ENCODE results near the gene P2RY8.
"Not testable (repeated sequence)": the region's sequence is repeated elsewhere in the genome, so short reads cannot be mapped to it uniquely, and the experiment has no call there.

Gene P2RY8

DNA sequence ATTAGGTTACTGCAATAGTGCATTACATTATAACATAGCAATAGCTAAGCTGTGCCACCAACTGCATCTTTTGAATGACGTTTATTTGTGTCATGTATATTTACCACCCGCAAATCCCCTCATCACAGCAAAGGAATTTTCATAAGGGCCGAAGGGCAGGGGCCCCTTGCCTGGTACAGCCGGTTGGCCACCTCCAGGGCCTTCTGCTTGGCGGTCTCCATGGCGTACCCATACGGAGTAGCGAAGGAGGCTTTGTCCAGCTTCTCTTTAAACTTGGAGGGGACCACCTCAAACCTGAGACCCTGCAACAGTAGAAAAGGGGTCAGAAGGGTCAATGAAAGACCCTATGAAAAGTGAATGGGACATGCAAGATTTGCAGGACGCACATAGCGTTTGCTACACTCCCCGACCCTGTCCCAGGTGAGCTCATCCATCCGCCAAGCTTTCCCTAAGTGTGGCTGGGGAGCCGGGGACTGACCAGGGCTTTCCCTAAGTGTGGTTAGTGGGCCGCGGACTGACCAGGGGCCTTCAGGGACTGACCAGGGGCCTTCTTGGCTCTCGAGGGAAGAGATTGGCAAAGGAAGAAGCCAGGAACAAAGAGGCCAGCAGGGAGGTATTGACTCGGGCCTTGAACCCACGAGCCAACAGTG is 94.8 kb downstream of the P2RY8 start:
- DNase-seq: no peak

DNA sequence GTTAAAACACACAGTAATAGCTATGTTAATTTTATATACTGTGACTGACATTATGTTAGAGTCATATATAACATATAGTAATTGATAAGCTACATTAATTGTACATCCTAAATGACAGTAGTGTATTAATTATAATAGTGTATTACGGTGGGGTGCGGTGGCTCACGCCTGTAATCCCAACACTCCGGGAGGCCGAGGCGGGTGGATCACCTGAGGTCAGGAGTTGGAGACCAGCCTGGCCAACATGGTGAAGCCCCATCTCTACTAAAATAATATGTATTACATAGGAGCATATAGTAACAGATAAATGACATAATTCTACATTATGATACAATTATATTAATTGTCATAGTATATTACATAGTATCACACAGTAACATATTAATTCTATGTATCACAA is 96.5 kb downstream of the P2RY8 start:
- no peak for DNase-seq

DNA sequence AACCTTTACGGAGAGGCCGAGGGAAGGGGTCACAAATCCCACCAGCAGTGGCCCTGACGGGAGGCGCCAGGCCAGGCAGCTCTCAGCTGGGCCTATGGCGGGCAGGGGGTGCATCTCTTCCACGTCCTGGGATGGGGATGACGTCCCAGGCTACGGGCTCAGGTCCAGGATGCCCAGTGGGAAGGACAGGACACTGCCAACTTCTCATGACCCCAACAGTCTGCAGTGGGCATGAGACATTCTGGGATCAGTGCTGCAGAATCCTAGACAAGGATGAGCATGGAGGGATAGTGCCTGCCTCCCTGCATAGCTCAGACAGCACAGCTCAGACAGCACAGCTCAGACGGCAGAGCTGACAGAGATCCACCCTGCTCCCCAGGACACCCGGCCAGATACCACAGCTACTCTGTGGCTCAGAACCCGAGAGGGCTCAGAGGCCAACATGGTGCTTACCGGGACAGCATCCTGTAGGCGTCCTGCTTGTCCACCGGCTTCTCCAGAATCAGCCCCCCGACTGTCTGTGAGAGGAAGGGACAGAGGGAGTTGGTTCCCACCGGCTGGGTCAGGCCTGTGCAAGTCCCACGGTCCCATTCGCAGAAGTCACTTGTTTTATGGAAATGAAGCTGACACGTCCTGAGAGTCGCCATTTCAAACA is 101.6 kb downstream of the P2RY8 start:
- DNase-seq: no peak

DNA sequence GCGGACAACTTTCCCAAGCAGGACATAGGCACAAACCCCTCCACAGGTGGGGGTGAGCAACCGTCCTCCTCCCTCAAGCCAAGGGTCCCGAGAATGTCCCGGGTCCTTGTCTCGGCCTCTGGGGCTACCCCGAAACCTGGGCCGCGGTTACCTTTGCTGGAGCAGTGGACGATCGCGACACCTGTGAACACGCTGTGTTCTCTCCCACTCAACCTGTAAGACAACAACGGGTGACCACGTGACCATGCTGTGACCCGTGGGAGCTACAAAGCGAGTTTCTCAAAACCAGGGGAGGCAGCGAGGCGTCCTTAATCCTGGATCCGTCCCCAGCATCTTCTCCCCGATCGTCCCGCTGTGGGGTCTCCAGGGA is 102.1 kb downstream of the P2RY8 start:
- no peak for DNase-seq

DNA sequence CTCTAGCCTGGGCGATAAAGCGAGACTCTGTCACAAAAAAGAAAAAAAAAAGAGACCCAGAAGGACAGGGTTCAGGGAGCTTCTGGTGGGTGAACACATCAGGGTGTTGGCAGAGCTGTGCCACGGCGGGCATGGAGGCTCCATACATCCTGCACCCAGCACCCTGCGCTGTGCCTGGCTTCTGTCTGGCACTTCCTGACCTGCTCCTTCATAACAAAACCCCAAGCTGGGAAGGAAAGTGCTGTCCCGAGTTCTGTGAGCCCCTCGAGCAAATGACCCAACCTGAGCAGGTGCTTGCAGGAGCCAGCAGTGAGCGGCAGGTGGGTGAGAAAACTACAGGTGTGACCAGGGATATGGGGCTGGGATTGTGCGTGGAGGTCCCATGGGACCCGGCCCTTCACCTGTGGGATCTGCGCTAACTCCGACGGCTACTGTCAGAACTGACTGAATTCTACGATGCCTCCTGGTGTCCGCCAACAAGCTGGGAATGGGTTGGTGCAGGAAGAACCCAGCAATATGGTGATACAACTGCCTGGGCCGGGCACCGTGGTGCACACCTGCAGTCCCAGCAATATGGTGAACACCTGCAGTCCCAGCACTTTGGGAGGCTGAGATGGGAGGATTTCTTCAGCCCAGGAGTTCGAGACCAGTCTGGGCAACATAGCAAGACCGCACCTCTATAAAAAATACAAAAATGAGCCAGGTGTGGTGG is 103.2 kb downstream of the P2RY8 start:
- no peak for DNase-seq

DNA sequence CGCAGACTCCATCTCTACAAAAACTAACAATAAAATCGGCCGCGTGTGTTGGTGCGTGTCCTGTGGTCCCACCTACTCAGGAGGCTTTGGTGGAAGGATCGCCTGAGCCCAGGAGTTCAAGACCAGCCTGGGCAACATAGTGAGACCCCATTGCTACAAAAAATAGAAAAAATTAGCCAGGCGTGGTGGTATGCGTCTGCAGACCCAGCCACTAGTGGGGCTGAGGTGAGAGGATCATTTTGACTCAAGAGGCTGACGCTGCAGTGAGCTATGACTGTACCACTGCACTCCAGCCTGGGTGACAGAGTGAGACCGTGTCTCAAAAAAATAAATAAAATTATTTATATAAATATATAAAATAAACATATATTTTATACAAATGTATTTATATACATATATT is 106.5 kb downstream of the P2RY8 start:
- DNase-seq: no peak

DNA sequence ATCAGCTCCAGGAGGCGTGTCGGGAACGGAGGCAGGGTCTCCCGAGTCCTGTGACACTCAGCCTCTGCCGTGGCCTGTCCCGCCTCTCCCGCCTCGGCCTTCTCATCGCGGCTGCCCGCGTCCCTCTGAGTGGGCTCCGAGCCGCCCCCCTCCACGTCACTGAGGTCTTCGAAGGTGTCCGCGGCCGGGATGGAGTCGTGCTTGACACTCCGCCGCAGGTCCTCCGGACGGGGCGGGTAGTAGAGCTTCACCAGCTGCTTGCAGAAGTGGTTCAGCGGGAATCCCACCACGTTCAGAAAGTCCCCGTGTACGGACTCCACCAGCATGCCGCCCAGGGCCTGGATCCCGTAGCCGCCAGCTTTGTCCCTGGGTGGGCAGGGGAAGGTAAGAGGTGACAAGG is 109.2 kb downstream of the P2RY8 start:
- no peak for DNase-seq

DNA sequence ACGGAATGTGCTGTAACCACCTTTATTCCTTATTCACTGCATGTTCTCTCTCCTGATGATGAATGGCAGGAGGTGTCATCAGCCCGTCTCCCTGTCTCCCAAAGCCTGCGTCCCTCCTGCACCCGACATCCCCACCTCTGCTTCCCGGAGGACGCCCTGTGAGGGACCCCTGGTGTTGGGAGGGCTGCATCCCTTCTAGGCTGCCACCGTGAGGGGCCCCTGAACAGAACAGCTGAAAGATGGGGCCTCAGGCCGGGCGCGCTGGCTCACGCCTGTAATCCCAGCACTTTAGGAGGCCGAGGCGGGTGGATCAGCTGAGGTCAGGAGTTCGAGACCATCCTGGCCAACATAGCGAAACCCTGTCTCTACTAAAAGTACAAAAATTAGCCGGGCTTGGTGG is 110.7 kb downstream of the P2RY8 start:
- DNase-seq: not testable (repeated sequence)

DNA sequence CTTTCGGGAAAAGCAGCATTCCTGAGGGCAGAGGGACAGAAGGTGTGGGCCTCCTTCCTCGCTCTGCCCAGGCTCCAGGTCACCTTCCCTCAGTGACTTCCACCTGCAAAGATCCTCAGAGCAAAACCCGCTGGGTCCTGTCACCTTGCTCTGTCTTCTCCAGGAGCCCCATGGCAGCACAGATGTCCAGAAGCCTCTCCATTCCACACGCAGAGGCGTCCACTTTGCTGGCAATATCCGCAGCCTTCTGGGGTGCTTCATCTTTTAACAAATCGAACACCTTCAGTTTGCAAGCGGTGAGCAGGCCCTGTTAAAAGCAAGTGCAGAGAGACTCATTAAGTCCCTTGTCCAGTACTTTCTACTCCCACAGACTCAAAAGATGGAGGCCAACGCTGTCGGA is 111.6 kb downstream of the P2RY8 start:
- DNase-seq: no peak

DNA sequence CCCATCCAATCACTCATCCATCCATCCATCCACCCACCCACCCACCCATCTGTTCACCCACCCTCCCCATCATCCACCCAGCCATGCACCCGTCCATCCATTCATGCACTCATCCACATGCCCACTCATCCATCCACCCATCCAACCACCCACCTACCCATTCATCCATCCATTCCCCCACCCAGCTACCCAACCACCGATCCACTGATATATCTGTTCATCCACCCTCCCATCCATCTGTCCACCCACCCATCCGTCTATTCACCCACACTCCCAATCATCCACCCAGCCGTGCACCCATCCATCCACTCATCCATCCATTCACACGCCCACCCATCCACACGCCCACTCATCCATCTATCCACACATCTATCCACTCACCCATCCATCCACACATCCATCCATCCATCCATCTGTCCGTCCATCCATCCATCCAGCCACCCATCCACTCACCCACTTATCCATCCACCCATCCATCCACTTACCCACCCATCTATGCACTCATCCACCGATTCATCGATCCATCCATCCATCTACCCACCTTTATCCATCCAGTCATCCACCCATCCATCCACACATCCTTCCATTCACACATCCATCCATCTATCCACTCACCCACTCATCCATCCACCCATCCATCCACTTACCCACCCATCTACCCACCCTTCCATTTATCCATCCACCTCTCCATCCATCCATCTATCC is 112.7 kb downstream of the P2RY8 start:
- no peak for DNase-seq

DNA sequence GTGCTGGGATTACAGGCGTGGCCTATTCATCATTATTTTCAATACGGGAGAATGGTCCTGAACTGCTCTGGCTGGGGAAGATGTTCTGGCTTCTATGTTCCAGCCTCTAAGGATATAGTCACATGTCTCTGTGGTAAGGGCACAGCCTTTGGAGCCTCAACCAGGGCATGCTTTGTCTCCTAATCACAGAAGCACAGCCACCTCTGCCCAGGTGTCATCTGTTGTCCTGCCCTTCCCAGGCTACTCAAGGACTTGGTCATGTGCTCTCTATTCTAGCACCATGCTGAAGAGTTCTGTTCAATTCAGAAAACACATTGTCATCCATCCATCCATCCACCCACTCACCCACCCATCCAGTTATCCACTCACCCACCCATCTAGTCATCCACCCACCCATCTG is 113.8 kb downstream of the P2RY8 start:
- no peak for DNase-seq

DNA sequence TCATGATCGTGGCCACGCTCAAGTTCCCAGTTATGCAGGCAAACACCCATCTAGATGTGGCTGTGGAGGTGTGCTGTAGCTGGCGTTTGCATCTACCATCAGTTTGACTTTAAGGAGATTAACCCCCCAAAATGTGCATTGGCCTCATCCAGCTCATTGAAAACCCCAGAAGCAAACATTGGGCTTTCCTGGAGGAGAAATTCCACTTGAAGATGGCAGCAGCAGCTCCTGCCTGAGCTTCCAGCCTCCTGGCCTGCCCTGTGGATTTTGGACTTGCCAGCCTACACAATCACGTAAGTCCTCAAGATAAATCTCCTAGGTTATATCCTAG is 114.9 kb downstream of the P2RY8 start:
- DNase-seq: no peak

DNA sequence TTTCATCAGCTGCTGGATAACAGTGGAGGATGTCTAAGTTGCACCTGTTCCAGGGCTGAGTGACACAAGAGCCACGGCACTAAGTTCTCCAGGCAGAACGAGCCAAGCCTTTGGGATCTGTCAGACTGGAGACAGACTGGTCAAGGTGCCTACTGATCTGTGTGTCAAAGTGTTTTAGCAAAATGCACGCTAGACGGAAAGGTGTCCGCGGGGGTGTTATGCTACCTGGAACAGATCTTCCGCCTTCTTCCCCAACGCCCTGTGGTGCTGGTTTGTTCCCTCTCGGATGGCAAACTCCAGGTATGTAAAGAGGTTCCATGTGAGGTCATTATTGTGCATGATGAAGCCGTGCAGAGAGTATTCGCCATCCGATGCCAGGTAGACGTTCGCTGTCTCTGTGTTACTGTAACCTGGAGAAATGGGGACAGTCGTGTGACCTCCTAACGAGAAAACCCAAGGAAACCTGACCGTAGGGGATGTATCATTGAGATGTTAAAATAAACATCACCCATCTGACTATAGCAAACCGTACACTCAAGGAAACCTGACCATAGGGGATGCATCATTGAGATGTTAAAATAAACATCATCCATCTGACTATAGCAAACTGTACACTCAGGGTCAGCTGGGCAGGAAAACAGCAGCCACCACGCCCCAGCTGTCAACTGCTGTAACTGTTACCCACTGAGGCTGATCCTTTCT is 115.4 kb downstream of the P2RY8 start:
- no peak for DNase-seq

DNA sequence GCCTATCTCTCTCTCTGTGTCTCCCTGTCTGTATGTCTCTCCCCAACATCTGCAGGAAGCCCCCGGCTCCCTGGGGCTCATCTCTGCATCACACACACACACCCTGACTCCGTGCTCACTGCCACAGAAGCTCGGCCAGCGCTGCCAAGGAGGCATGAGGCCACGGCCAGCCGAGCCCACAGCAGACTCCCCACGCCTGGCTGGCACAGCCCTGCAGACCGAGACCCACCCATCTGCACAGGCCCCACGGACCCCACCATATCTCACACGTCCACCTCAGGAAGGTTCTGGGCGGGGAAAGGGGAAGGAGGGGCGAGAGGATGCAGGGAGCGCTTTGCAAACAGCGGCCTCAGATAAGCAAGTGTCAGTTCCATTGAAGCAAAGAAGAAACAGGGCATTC is 116.6 kb downstream of the P2RY8 start:
- no peak for DNase-seq

DNA sequence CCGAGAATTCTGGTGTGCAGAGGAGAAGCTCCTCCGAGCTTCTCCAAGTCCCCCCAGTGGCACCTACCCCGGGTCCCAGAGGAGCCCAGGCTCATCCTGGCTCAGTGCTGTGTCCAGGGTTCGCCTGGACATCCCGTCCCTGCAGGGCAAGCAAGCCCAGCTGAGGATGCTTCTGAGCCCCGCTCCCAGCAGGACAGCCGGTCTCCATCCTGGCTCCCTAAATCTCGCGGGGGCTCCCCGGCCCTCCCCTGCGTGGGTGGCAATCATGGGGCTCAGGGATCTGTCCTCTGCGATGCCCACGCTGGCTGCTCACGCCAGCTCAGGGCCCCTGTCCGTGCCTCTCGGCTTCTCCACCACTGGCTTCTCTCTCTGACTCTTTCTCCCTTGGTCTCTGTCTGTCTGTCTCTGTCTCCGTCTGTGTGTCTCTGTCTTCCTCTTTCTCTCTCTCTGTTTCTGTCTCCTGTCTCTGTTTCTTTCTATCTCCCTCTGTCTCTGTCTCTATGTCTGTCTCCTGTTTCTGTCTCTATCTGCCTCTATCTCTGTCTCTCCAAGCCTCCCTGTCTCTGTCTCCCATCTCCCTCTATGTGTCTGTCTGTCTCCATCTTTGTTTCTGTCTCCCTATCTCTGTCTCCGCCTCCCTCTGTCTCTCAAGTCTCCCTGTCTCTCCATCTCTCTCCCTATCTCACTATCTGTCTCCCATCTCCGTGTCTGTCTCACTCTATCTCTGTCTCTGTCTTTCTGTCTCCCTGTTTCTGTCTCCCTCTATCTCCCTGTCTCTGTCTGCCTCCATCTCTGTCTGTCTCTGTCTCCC is 117.2 kb downstream of the P2RY8 start:
- DNase-seq: no peak

DNA sequence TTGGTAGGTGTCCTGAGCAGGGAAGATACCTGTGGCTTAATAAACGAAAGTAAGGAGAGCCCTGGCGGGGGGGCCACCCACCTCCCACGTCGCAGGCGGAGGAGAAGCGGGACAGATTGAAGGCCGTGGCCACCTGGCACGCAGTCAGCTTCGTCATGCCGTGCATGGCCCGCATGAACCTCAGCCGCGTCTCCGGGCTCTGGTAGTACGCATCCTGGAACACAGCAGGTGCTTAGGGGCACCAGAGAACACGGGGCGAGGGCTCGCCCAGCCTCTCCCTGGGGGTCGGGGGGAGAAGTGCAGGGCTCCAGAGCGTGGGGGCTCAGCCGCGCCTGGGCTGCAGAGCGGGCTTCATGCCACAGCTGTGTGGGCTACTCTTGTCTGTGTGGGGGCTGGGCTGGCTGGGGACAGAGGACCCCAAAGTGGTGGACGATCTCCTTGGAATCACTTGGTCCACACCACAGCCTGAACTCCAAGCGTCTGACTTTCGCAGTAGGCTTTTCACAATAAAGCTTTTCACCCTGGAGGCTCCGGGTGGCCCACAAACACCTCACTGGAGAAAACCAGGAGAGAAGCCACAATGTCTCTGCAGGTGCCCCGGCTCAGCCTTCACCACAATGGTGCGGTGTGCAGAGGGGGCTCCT is 118.0 kb downstream of the P2RY8 start:
- no peak for DNase-seq

DNA sequence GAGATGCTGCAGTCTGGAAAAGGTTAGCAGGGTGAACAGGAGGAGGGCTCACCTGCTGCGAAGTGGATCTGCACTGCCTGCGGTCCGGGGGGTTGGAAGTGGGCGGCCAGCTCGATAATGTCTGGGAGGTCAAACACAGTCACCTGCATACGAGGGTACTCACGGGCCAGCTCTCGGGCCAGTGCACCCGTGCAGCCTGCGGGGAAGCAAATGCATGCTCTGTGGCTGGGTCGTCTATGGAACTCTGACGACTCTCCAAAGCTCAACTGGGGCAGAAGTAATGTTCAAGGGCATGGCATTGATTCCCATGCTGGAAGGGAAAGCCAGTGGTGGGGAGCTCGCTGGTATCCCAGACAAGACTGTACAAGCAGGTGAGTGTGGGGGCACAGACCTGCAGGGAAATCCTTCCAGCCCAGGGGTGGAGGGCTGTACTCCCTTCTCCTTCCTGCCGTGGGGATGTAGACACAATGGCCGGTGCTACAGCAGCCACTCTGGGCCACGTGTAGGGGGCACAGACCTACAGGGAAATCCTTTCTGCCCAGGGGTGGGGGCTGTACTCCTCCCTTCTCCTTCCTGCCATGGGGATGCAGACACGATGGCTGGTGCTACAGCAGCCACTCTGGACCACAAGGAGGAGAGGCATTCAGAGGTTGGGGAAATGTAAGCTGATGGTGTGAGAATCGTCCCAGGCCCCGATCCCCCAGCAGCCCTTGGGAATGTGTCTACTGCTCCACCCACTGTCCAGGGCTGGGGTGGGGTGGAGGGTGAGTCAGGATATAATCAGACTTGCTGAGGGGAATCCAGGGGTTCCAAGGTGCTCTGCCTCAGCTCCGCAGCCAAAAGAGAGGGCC is 118.8 kb downstream of the P2RY8 start:
- DNase-seq: no peak

DNA sequence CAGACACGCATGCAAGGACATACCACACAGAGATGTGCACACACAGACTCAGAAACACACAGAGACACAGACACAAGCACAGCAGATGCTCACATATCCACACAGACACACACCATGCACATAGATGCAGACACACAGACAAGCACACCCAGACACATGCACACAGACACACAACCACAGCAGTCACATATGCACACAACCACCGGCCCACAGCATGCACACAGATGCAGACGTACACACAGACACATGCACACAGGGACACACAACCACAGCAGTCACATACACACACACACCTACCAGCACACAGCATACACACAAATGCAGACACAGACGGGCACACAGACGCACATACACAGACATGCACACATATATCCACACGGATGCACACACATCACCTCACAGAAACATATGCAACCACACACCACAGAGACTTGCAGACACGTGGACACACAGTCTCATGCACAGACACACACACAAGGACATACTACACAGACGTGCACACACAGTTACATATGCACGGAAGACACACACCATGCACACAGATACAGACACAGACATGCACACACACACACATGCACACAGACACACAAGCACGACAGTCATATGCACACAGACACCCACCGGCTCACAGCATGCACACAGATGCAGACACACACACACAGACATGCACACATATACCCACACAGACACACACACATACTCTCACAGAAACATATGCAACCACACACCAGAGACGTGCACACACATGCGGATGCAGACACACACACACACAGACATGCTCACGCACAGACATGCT is 119.8 kb downstream of the P2RY8 start:
- no peak for DNase-seq

DNA sequence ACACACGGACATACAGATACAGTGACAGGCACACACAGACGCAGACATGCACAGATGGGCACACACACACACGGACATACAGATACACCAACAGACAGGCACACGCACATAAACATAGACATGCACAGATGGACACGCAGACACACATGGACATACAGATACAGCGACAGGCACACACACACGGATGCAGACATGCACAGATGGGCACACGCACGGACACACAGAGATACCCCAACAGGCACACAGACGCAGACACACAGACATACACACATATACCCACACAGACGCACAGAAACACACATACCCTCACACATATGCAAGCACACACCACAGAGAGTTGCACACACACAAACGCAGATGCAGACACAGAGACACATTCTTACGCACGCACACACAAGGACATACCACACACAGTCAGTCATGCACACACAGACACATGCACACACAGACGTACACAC is 120.6 kb downstream of the P2RY8 start:
- no peak for DNase-seq

Data from fibroblast of skin of right biceps (primary cell).